Measurements from ENCODE around the gene EME1.

GRCh38 chr17:50371526-50371925 is 1.5 kb upstream of the EME1 start:
- TF ChIP-seq CTCF (IDR thresholded peaks at IDR 0.05) (no peak), POLR2A (IDR thresholded peaks at IDR 0.05) (no peak)

Measured in prostate gland (tissue), 2 donors.